DOHH2 (cell line): ENCODE measurements around the gene SLC38A3.

ENCODE experiments used
- H3F3A ChIP-seq: fragments of 200-600 bp; sonication (generic), shearing (Covaris generic); 2 replicates; pipeline ENCODE4 v1.6.0; 2016; ENCODE audit warnings: antibody characterized with exemption, mild to moderate bottlenecking; ENCODE audit not compliant: control insufficient read depth, insufficient read depth
- H3K27ac ChIP-seq: fragments of 200-600 bp; sonication (generic); 2 replicates; pipeline ENCODE4 v1.5.1; 2014; ENCODE audit warnings: low read depth, mild to moderate bottlenecking, low read length, moderate library complexity
- H3K27me3 ChIP-seq: fragments of 200-600 bp; sonication (generic); 2 replicates; pipeline ENCODE4 v1.6.1; 2014; ENCODE audit warnings: mild to moderate bottlenecking, low read length, mixed read lengths; ENCODE audit not compliant: control insufficient read depth
- H3K36me3 ChIP-seq: fragments of 200-600 bp; sonication (generic); 2 replicates; pipeline ENCODE4 v1.6.1; 2014; ENCODE audit warnings: mild to moderate bottlenecking, low read length, moderate library complexity, mixed read lengths; ENCODE audit not compliant: control insufficient read depth
- H3K4me1 ChIP-seq: fragments of 200-600 bp; sonication (generic); 2 replicates; pipeline ENCODE4 v1.6.1; 2014; ENCODE audit warnings: mild to moderate bottlenecking, low read length, mixed read lengths; ENCODE audit not compliant: control insufficient read depth
- H3K4me2 ChIP-seq: fragments of 200-600 bp; sonication (generic); 2 replicates; pipeline ENCODE4 v1.6.0; 2014; ENCODE audit warnings: mild to moderate bottlenecking, low read length, moderate library complexity
- H3K4me3 ChIP-seq: fragments of 200-600 bp; sonication (generic); 2 replicates; pipeline ENCODE4 v1.5.1; 2014; ENCODE audit warnings: mild to moderate bottlenecking, low read length, mixed read lengths
- H3K79me2 ChIP-seq: fragments of 200-600 bp; sonication (generic); 2 replicates; pipeline ENCODE4 v1.6.1; 2014; ENCODE audit warnings: mild to moderate bottlenecking, low read length, mixed read lengths; ENCODE audit not compliant: control insufficient read depth
- H3K9me2 ChIP-seq: fragments of 200-600 bp; sonication (generic); replicated peaks from 2 replicates; pipeline ENCODE4 v1.6.1; 2014; ENCODE audit warnings: mild to moderate bottlenecking, low read length, mixed read lengths; ENCODE audit not compliant: control insufficient read depth
- H3K9me3 ChIP-seq: fragments of 200-600 bp; sonication (generic); 2 replicates; pipeline ENCODE4 v1.6.1; 2014; ENCODE audit warnings: antibody characterized with exemption, low read length, mixed read lengths; ENCODE audit not compliant: control insufficient read depth, insufficient read depth
- H4K20me1 ChIP-seq: fragments of 200-600 bp; sonication (generic); 2 replicates; pipeline ENCODE4 v1.6.0; 2014; ENCODE audit warnings: low read depth, mild to moderate bottlenecking, antibody characterized with exemption, low read length, moderate library complexity; ENCODE audit not compliant: control insufficient read depth, insufficient read depth
- EZH2phosphoT487 ChIP-seq: fragments of 200-600 bp; sonication (generic); IDR thresholded peaks from 2 replicates; pipeline ENCODE4 v1.6.1; 2017; ENCODE audit warnings: borderline replicate concordance, mild to moderate bottlenecking, antibody characterized with exemption, low read length, moderate library complexity, mixed read lengths
- TF ChIP-seq, protein P1 (sequence below): fragments of 200-600 bp; sonication (generic); IDR thresholded peaks from one replicate; pipeline ENCODE4 v1.5.1; 2014; ENCODE audit warnings: antibody characterized with exemption, mild to moderate bottlenecking, low read depth, low read length; ENCODE audit not compliant: poor library complexity, severe bottlenecking

Gene SLC38A3

DNA sequence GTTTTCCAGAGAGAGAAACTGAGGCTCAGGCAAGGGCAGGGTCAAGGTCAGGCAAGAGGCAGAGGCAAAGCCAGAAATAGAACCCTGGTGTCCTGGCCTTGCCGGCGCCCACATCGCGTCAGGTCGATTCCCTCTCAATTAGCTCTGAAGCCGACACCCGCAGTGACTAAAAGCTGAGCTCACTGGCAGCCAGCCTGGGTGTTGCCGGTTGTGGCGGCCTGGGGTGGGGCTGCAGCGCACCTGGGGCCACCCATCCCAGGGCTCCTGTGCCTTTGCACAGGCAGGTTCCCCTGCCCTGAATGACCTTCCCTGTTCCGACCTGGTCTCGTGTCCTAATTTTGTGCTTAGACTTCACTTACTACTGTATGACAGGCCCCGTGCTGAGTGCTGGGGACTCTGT, 43.8 kb upstream of the SLC38A3 start:
- peaks cover 16% of the 10 kb centered on the region for H3K27me3 ChIP-seq
- TF ChIP-seq, protein P1, sequence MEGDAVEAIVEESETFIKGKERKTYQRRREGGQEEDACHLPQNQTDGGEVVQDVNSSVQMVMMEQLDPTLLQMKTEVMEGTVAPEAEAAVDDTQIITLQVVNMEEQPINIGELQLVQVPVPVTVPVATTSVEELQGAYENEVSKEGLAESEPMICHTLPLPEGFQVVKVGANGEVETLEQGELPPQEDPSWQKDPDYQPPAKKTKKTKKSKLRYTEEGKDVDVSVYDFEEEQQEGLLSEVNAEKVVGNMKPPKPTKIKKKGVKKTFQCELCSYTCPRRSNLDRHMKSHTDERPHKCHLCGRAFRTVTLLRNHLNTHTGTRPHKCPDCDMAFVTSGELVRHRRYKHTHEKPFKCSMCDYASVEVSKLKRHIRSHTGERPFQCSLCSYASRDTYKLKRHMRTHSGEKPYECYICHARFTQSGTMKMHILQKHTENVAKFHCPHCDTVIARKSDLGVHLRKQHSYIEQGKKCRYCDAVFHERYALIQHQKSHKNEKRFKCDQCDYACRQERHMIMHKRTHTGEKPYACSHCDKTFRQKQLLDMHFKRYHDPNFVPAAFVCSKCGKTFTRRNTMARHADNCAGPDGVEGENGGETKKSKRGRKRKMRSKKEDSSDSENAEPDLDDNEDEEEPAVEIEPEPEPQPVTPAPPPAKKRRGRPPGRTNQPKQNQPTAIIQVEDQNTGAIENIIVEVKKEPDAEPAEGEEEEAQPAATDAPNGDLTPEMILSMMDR = no peak
- no peak for TF ChIP-seq EZH2phosphoT487
- no peak overlapping the region for H3K4me2 ChIP-seq
- no peaks in the 10 kb centered on the region for H3K79me2 ChIP-seq
- H3F3A ChIP-seq = no peaks in the 10 kb centered on the region
- no peaks in the 10 kb centered on the region for H4K20me1 ChIP-seq
- H3K4me1 ChIP-seq = peaks cover 9% of the 10 kb centered on the region
- no peaks in the 10 kb centered on the region for H3K36me3 ChIP-seq
- H3K27ac ChIP-seq = no peak overlapping the region
- no peaks in the 10 kb centered on the region for H3K9me3 ChIP-seq
- H3K9me2 ChIP-seq = no peaks in the 10 kb centered on the region
- H3K4me3 ChIP-seq = no peak overlapping the region

DNA sequence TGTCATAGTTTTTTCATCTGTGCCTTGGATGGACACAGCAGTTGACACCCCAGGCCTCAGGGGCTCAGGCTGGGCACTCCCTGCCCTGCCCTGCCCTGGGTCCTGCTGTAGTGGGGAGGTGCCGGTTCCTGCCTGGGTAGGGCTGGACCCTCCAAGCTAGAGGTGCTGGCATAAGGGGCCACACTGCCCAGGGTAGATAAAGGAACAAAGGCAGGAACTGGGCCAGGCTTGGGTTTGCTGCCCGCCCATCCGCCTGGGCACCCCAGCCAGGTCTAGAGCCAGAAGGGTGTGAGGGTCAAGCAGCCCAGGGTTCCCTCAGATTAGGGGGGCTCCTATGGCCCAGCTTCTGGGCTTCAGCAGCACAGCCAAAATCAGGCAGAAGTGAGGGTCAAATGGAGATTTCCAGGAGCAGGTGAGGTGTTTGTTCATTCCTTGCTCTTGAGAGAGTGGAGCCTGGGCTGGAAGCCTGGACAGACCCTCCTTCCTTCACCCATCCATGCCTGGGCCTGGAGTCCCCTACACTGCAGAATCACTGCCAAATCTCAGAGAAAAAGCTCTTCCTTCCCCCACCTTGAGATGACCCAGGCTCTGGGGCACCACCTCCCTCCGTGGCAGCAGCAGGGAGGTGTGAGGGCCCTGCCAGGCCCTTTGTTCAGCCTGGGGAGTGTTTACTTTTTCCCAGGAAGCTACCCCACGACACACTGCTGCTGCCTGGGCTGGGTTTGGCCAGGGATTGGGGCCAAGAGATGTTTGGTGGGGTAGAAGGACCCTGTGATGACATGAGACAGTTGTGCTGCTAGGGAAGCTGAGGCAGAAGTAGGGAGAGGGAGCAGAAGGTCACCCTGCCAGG, 42.8 kb upstream of the SLC38A3 start:
- peaks cover 9% of the 10 kb centered on the region for H3K4me1 ChIP-seq
- peaks cover 9% of the 10 kb centered on the region; the same call in 1 of the 2 replicates for H3K27me3 ChIP-seq
- H3K4me2 ChIP-seq = no peak overlapping the region
- TF ChIP-seq, protein P1 = no peak
- no peak for TF ChIP-seq EZH2phosphoT487
- no peak overlapping the region for H3K4me3 ChIP-seq
- no peaks in the 10 kb centered on the region for H3K36me3 ChIP-seq
- no peaks in the 10 kb centered on the region for H3K79me2 ChIP-seq
- no peak overlapping the region for H3K27ac ChIP-seq
- H4K20me1 ChIP-seq = no peaks in the 10 kb centered on the region
- H3K9me2 ChIP-seq = no peaks in the 10 kb centered on the region
- no peaks in the 10 kb centered on the region for H3F3A ChIP-seq
- no peaks in the 10 kb centered on the region for H3K9me3 ChIP-seq

DNA sequence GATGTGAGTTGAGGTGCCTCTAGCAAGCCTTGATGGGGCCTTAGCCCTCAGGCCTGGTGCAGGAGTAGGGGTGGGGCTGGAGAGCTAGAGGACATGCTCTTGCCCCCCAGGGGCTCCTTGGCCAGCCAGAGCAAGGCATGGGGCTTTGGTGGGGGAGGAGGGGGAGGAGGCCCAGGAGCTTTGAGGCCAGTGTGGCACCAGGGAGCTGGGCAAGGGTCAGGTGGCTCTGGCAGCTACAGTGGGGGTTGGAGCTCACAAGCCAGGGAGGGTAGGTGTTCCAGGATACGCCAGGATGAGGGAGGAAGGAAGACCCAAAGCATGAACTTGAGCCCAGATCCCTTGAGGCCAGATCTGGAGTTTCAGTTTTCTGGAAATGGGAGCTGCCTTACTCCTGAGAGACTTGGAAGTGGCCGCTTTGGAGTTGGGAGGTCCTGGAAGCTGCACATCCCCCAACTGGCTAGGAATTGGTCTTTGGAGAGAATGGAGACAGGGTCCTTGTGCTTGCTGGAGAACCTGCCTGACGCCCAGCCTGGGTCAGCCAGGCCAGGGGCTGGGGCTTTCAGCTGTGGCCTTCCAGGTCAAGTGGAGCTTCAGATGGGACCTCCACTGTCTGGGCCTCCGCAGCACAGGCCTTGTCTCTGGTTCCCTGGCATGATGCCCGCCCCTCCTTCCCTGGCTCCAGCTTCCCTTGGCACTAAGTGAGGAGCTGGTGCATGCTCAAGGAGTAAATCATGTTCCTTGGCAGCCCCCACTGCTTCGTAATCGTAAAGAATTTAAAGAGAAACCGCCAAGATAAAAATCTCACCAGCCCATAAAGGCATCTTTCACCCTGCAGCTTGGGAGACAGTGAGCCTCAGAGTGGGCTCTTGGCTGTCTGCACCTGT, 41.3 kb upstream of the SLC38A3 start:
- TF ChIP-seq, protein P1 = no peak
- TF ChIP-seq EZH2phosphoT487 = no peak
- Histone ChIP-seq H3K79me2 (no peaks in the 10 kb centered on the region), H3K4me3 (no peak overlapping the region), H3K4me1 (no peaks in the 10 kb centered on the region), H3K9me3 (no peaks in the 10 kb centered on the region), H3K36me3 (no peaks in the 10 kb centered on the region), H3K4me2 (no peak overlapping the region), H3K27ac (no peak overlapping the region), H3K27me3 (peaks cover 9% of the 10 kb centered on the region; the same call in 1 of the 2 replicates), H4K20me1 (no peaks in the 10 kb centered on the region), H3K9me2 (no peaks in the 10 kb centered on the region), H3F3A (no peaks in the 10 kb centered on the region)
